ENCODE data around the gene ZNF561. TPM values are rescaled to one million over a fixed set of nuclear protein-coding genes. Genes with fewer than 3 reads are reported as not detected.

Gene ZNF561
- total and polyA plus RNA-seq, 9 of the 15 experiments (the other 6 are each of a cell fraction or from before 2014, with no cell fraction given): 13.9 to 34.9 (median 23.6) TPM

DNA sequence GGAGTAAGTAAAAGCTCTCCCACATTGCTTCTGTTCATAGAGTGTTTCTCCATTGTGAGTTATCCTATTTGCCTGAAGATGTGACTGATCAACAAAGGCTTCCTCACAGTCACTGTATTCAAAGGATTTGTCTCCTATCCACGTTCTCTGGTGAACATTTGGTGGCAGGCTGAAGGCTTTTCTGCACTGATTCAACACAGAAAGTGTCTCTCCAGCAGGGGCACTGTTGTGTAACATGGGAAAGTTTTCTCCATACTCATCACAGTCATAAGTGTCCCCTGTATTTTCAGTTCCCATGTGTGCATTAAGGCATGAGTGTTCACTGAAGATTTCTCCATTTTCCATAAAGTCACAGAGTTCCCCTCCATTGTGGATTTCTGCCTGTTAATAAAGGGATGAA is 54.3 kb downstream of the ZNF561 start:
- Histone ChIP-seq H4K20me1 (replicated peaks; ENCODE audit: control insufficient read depth, insufficient read depth, low read length) (no peaks in the 10 kb centered on the region), H3K9ac (ENCODE audit: insufficient read depth in 1 of 2, low read depth in 2 of 2, low read length in 2 of 2) (no peak overlapping the region), H3K27me3 (ENCODE audit: control insufficient read depth in 2 of 2, insufficient read depth in 2 of 2, low read length in 2 of 2) (no peaks in the 10 kb centered on the region), H3K4me1 (replicated peaks in 1 of 2; ENCODE audit: control insufficient read depth in 2 of 2, insufficient read depth in 2 of 2, low read length in 2 of 2) (no peaks in the 10 kb centered on the region), H3K4me2 (ENCODE audit: insufficient read depth, low read length) (no peak overlapping the region), H3K36me3 (ENCODE audit: control insufficient read depth, insufficient read depth, low read length) (peaks cover 99% of the 10 kb centered on the region), H3K9me3 (replicated peaks; ENCODE audit: control insufficient read depth, insufficient read depth, low read depth, low read length) (peaks cover 81% of the 10 kb centered on the region), H3K27ac (ENCODE audit: extremely low read depth, low read depth, low read length) (no peak overlapping the region), H3K79me2 (ENCODE audit: control insufficient read depth, insufficient read depth, low read length) (peaks cover 79% of the 10 kb centered on the region), H3K4me3 (no peak overlapping the region), H2AFZ (ENCODE audit: low read depth, low read length) (no peak overlapping the region), H3K9me1 (ENCODE audit: control insufficient read depth, insufficient read depth, low read length) (no peaks in the 10 kb centered on the region)
- ChIA-PET CTCF (ENCODE audit: low intra/inter-chr PET ratio) (no interaction called here), POLR2A (no interaction called here)
- TF ChIP-seq HMG20A (CRISPR knock-in tag; conservative IDR thresholded peaks at IDR 0.05): no peak
- TF ChIP-seq, protein P1, sequence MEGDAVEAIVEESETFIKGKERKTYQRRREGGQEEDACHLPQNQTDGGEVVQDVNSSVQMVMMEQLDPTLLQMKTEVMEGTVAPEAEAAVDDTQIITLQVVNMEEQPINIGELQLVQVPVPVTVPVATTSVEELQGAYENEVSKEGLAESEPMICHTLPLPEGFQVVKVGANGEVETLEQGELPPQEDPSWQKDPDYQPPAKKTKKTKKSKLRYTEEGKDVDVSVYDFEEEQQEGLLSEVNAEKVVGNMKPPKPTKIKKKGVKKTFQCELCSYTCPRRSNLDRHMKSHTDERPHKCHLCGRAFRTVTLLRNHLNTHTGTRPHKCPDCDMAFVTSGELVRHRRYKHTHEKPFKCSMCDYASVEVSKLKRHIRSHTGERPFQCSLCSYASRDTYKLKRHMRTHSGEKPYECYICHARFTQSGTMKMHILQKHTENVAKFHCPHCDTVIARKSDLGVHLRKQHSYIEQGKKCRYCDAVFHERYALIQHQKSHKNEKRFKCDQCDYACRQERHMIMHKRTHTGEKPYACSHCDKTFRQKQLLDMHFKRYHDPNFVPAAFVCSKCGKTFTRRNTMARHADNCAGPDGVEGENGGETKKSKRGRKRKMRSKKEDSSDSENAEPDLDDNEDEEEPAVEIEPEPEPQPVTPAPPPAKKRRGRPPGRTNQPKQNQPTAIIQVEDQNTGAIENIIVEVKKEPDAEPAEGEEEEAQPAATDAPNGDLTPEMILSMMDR (IDR thresholded peaks at IDR 0.05 in 2 of 3, conservative IDR thresholded peaks at IDR 0.05 in 1 of 3; ENCODE audit: insufficient read depth in 2 of 3, low read depth in 1 of 3, low read length in 3 of 3): peak in 1 of 3 experiments; percentile 4; a peak in 2 of 6 replicates
- intact Hi-C loops (cut with micrococcal nuclease) (no loop called here), in situ Hi-C loops (cut with MboI) (no loop called here)
- no peak for ATAC-seq
- WGBS (ENCODE audit: insufficient coverage, low coverage, missing lambda C conversion rate): 100% methylated on average over 1 of the region's 1 CpG
- DNase-seq (ENCODE audit: extremely low read depth in 1 of 4, low spot score in 3 of 4): peak in 2 of 4 experiments; percentile 20 to 22
- no peak for FAIRE-seq
- BruUV-seq (replicated peaks): no TSS peak

Data from K562 (cell line).